Smooth muscle cell (in vitro differentiated cells): ENCODE data around the gene JAKMIP2. TPM values are rescaled to one million over a fixed set of nuclear protein-coding genes. Genes with fewer than 3 reads are reported as not detected.
A peak's percentile ranks its signal among the peaks of the same experiment; 100 is the strongest.

Experiments
- DNase-seq: peaks from one replicate; lab custom pipeline; 2025; ENCODE audit not compliant: unreplicated experiment; lab: John Stamatoyannopoulos, UW
- H2AFZ ChIP-seq: fragments of 200-600 bp; sonication (generic); 2 replicates; pipeline ENCODE4 v1.6.0; 2016; ENCODE audit warnings: antibody characterized with exemption, low read depth, mild to moderate bottlenecking
- H3F3A ChIP-seq: fragments of 200-600 bp; sonication (generic); 2 replicates; pipeline ENCODE4 v1.6.0; 2017; ENCODE audit warnings: antibody characterized with exemption, low read depth
- H3K27ac ChIP-seq: fragments of 200-600 bp; sonication (generic); 2 replicates; pipeline ENCODE4 v1.5.1; 2016; ENCODE audit warnings: low read depth, mild to moderate bottlenecking
- H3K27me3 ChIP-seq: fragments of 200-600 bp; sonication (generic); 2 replicates; pipeline ENCODE4 v1.6.1; 2016; ENCODE audit warnings: low read depth, mild to moderate bottlenecking
- H3K36me3 ChIP-seq: fragments of 200-600 bp; sonication (generic); 2 replicates; pipeline ENCODE4 v1.5.1; 2016; ENCODE audit warnings: low read depth
- H3K4me1 ChIP-seq: fragments of 200-600 bp; sonication (generic); 2 replicates; pipeline ENCODE4 v1.5.1; 2016; ENCODE audit warnings: low read depth
- H3K4me2 ChIP-seq: fragments of 200-600 bp; sonication (generic); 2 replicates; pipeline ENCODE4 v1.6.0; 2016; ENCODE audit warnings: mild to moderate bottlenecking
- H3K4me3 ChIP-seq: fragments of 200-600 bp; sonication (generic); 2 replicates; pipeline ENCODE4 v1.5.1; 2016; ENCODE audit warnings: mild to moderate bottlenecking
- H3K79me2 ChIP-seq: fragments of 200-600 bp; sonication (generic); 2 replicates; pipeline ENCODE4 v1.6.0; 2016; ENCODE audit warnings: low read depth, mild to moderate bottlenecking
- H3K9ac ChIP-seq: fragments of 200-600 bp; sonication (generic); 2 replicates; pipeline ENCODE4 v1.6.0; 2016; ENCODE audit warnings: low read depth
- H3K9me3 ChIP-seq: fragments of 200-600 bp; sonication (generic); replicated peaks from 2 replicates; pipeline ENCODE4 v1.5.1; 2016; ENCODE audit warnings: low read depth
- H4K20me1 ChIP-seq: fragments of 200-600 bp; sonication (generic); 2 replicates; pipeline ENCODE4 v1.6.0; 2016; ENCODE audit warnings: low read depth
- CTCF ChIP-seq: fragments of 200-600 bp; sonication (generic); IDR thresholded peaks from 2 replicates; pipeline ENCODE4 v1.5.1; 2017; ENCODE audit warnings: borderline replicate concordance, mild to moderate bottlenecking, antibody characterized with exemption; ENCODE audit not compliant: insufficient read depth, poor library complexity, severe bottlenecking
- WGBS: methylation state at CpG from one replicate; pipeline ENCODE4 v1.1.7; 2016; ENCODE audit warnings: low lambda C conversion rate; 5-methylcytosine and 5-hydroxymethylcytosine counted together
- polyA plus RNA-seq: library from polyadenylated mRNA; unstranded; fragments of >200 nt; fragmentation: Nextera tagmentation; extraction: Ambion mirVana; gene quantifications from 2 replicates; pipeline ENCODE4 v1.2.1, GENCODE V29; 2016
- total RNA-seq: library from RNA; depleted of rRNA; stranded (reverse); fragments of >200 nt; gene quantifications from 2 replicates; pipeline ENCODE4 v1.2.3, GENCODE V29; 2014

The JAKMIP2 gene
- total and polyA plus RNA-seq, 2 experiments from 2014 or later: 2.9 to 7.6 TPM

DNA sequence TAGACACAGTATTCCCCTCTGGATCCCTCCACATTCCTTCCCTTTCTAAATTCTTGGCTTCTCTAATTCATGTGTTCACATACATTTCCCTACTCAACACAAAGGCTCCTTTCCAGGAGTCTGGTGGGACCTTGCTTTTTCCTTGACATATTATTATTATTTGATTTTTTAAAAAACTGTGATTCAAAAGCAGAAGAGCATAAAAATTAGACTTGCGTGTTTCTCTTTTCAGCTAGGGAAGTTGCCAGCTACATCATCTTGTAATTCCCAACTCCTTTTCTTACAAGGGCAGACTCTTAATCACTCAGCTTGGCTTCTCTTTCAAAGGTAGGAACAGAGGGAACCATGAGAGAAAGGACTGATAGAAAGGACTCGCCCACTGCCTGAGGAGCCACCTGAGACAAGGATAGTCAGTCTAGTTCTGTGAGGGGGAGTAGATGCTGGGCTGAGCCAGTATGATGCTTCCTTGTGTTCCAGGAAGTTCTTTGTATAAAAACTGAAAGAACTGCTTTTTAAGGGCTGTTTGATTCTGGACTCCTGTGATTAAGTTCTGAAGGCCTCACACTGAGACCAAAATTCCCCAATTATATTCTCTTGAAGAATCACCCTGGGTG, 221.7 kb downstream of the JAKMIP2 start:
- H3K4me1 ChIP-seq: peaks cover 48% of the 10 kb centered on the region
- no peak overlapping the region for H3K4me3 ChIP-seq
- H3K27me3 ChIP-seq: no peaks in the 10 kb centered on the region
- WGBS: 90% methylated on average over 2 of the region's 2 CpGs
- H3K36me3 ChIP-seq: no peaks in the 10 kb centered on the region
- no peak overlapping the region for H3K9ac ChIP-seq
- H3K79me2 ChIP-seq: no peaks in the 10 kb centered on the region
- H3K27ac ChIP-seq: no peak overlapping the region
- DNase-seq: no peak
- H2AFZ ChIP-seq: no peak overlapping the region
- H3F3A ChIP-seq: peaks cover 2% of the 10 kb centered on the region
- H3K9me3 ChIP-seq: no peaks in the 10 kb centered on the region
- no peaks in the 10 kb centered on the region for H4K20me1 ChIP-seq
- no peak overlapping the region for H3K4me2 ChIP-seq
- no peak for TF ChIP-seq CTCF

GRCh38 chr5:147559749-147560148, 222.8 kb downstream of the JAKMIP2 start:
- TF ChIP-seq CTCF: no peak
- no peak overlapping the region for H3K4me3 ChIP-seq
- no peaks in the 10 kb centered on the region for H3K79me2 ChIP-seq
- no peak overlapping the region for H3K27ac ChIP-seq
- H3K36me3 ChIP-seq: no peaks in the 10 kb centered on the region
- WGBS: 35% methylated on average over 2 of the region's 2 CpGs
- H3K4me2 ChIP-seq: no peak overlapping the region
- no peak for DNase-seq
- H3K9me3 ChIP-seq: no peaks in the 10 kb centered on the region
- no peak overlapping the region for H2AFZ ChIP-seq
- peaks cover 50% of the 10 kb centered on the region for H3K4me1 ChIP-seq
- H4K20me1 ChIP-seq: no peaks in the 10 kb centered on the region
- no peaks in the 10 kb centered on the region for H3F3A ChIP-seq
- H3K9ac ChIP-seq: no peak overlapping the region
- H3K27me3 ChIP-seq: no peaks in the 10 kb centered on the region

DNA sequence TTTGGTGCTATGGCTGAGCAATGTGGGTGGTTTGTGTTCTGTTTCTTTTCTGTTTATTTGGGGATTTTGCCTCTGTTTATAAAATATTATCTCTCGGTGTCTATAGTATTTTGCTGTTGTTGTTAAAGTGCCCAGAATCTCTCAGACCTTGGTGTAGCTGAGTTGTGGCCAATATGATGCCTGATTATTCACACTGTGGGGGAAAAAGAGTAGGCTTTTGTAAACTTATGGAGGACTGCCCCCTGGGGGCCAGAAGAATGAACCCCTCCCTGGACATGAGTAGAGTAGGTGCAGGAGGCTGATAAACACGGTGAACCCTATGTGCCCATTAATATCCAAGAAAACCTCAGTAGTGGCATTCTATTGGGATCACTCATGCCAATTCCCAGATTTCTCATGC, 223.7 kb downstream of the JAKMIP2 start:
- 9% methylated on average over 2 of the region's 2 CpGs for WGBS
- no peaks in the 10 kb centered on the region for H4K20me1 ChIP-seq
- H3K79me2 ChIP-seq: no peaks in the 10 kb centered on the region
- no peak overlapping the region for H3K9ac ChIP-seq
- peaks cover 51% of the 10 kb centered on the region for H3K4me1 ChIP-seq
- H2AFZ ChIP-seq: no peak overlapping the region
- no peaks in the 10 kb centered on the region for H3K9me3 ChIP-seq
- peak overlapping the region; percentile 25 for H3K4me2 ChIP-seq
- H3K36me3 ChIP-seq: no peaks in the 10 kb centered on the region
- no peak for DNase-seq
- H3F3A ChIP-seq: peaks cover 8% of the 10 kb centered on the region
- no peak overlapping the region for H3K27ac ChIP-seq
- no peaks in the 10 kb centered on the region for H3K27me3 ChIP-seq
- H3K4me3 ChIP-seq: no peak overlapping the region
- peak; percentile 76 for TF ChIP-seq CTCF

DNA sequence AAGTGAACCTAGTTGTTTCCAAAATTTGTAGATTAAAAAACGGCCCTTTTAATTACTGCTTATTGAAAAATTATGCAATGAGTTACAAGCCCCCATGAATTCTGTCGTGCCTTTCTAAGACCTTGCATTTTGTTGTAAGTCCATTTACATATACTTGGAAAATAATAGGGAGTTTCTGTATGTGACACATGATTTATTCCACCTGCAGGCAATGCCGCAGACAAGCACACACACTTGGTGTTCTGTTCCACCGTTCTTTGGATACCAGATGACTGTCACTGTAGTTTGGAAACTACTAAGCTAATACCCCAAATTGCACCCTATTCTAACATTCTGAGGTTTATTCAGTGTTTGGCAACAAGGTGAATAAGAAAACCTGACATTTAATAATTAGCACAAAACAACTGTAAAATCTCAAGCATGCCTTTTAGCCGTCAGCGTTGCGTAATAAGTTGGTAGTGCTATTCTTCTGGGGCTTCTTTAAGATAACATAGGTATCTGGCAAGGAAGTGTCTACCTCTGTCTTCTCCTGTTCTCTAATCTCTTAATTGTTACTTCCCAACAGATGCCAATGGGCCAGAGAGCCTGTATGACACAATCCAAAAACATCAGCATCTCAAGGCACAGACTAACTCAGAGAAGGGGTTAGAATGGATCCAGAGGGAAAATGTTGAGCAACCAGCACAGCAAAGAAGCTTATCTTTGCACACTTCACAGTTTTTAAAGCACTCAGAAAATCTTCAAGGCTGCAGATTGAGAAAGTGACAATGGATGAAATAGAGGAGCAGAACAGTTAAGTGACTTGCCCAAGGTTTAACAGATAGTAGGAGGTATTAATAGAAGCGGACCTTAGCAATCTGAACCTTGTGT, 224.4 kb downstream of the JAKMIP2 start:
- peak overlapping the region; percentile 25 for H3K4me2 ChIP-seq
- no peak overlapping the region for H3K9ac ChIP-seq
- no peaks in the 10 kb centered on the region for H3K79me2 ChIP-seq
- no peaks in the 10 kb centered on the region for H3K9me3 ChIP-seq
- no peak overlapping the region for H3K27ac ChIP-seq
- no peaks in the 10 kb centered on the region for H3K36me3 ChIP-seq
- no peak overlapping the region for H3K4me3 ChIP-seq
- no peak for TF ChIP-seq CTCF
- peaks cover 12% of the 10 kb centered on the region for H3F3A ChIP-seq
- peaks cover 45% of the 10 kb centered on the region for H3K4me1 ChIP-seq
- WGBS: 56% methylated on average over 8 of the region's 8 CpGs
- H4K20me1 ChIP-seq: no peaks in the 10 kb centered on the region
- H2AFZ ChIP-seq: no peak overlapping the region
- H3K27me3 ChIP-seq: no peaks in the 10 kb centered on the region
- DNase-seq: no peak
